ENCODE measurements around the gene TOM1L2.

GRCh38 chr17:17798573-17799255 lies 173.5 kb downstream of the TOM1L2 start:
- no peak for TF ChIP-seq CTCF (conservative IDR thresholded peaks at IDR 0.05; ENCODE audit: low read depth, low read length)
- no peak for TF ChIP-seq POLR2A (IDR thresholded peaks at IDR 0.05; ENCODE audit: low read depth, low read length)
- no peak for TF ChIP-seq USF2 (IDR thresholded peaks at IDR 0.05; ENCODE audit: low read depth, low read length)
- no peak for TF ChIP-seq SMC3 (IDR thresholded peaks at IDR 0.05; ENCODE audit: low read depth, low read length)

All from IMR-90 (cell line).